Activated B cell treated with CpG ODN at 0.5 μM for 24 hours (primary cell): ENCODE results near the gene ACADVL. TPM values are rescaled to one million over a fixed set of nuclear protein-coding genes. Genes with fewer than 3 reads are reported as not detected.

Source experiments
- ATAC-seq: fragments of 200-7000 bp; cut with Tn5 transposase; one replicate; pipeline ENCODE4 v1.10.0; 2021; ENCODE audit warnings: low read depth, mild to moderate bottlenecking, moderate library complexity
- CTCF ChIA-PET: fragments of 350-600 bp; sonication (Branson Sonifier 250); formaldehyde crosslinking; loops from one replicate; lab custom pipeline; 2021; ENCODE audit warnings: antibody characterized with exemption; lab: Charles Lee
- POLR2A ChIA-PET: fragments of 350-600 bp; sonication (Branson Sonifier 250); formaldehyde crosslinking; loops from one replicate; lab custom pipeline; 2021; ENCODE audit warnings: antibody characterized with exemption; lab: Charles Lee
- DNase-seq: peaks from one replicate; pipeline ENCODE4 v3.0.0; 2022
- H3K27ac Mint-ChIP-seq: one replicate; pipeline ENCODE4 v1.8.0; 2020; ENCODE audit warnings: mixed read lengths
- H3K27me3 Mint-ChIP-seq: one replicate; pipeline ENCODE4 v1.8.0; 2021; ENCODE audit warnings: mixed read lengths
- H3K36me3 Mint-ChIP-seq: one replicate; pipeline ENCODE4 v1.8.0; 2021; ENCODE audit warnings: low read depth, mixed read lengths
- H3K4me1 Mint-ChIP-seq: one replicate; pipeline ENCODE4 v1.8.0; 2021; ENCODE audit warnings: mixed read lengths
- H3K4me3 Mint-ChIP-seq: one replicate; pipeline ENCODE4 v1.8.0; 2020; ENCODE audit warnings: mild to moderate bottlenecking, mixed read lengths
- H3K9me3 Mint-ChIP-seq: one replicate; pipeline ENCODE4 v1.8.0; 2020; ENCODE audit warnings: mixed read lengths
- intact Hi-C: fragments of 100-400 bp; cut with micrococcal nuclease; formaldehyde crosslinking; loops from one replicate; pipeline ENCODE4 v1.15.1; 2024
- total RNA-seq: library from RNA; stranded (reverse); gene quantifications from 2 replicates; pipeline ENCODE4 v1.2.3, GENCODE V29; 2022
- TF ChIP-seq, protein P1 (sequence below): fragments of 200-600 bp; IDR thresholded peaks from one replicate; pipeline ENCODE4 v1.8.0; 2022; ENCODE audit warnings: antibody characterized with exemption, mild to moderate bottlenecking

Gene ACADVL
- total RNA-seq, 1 donor from 2014 or later: 469 TPM

DNA sequence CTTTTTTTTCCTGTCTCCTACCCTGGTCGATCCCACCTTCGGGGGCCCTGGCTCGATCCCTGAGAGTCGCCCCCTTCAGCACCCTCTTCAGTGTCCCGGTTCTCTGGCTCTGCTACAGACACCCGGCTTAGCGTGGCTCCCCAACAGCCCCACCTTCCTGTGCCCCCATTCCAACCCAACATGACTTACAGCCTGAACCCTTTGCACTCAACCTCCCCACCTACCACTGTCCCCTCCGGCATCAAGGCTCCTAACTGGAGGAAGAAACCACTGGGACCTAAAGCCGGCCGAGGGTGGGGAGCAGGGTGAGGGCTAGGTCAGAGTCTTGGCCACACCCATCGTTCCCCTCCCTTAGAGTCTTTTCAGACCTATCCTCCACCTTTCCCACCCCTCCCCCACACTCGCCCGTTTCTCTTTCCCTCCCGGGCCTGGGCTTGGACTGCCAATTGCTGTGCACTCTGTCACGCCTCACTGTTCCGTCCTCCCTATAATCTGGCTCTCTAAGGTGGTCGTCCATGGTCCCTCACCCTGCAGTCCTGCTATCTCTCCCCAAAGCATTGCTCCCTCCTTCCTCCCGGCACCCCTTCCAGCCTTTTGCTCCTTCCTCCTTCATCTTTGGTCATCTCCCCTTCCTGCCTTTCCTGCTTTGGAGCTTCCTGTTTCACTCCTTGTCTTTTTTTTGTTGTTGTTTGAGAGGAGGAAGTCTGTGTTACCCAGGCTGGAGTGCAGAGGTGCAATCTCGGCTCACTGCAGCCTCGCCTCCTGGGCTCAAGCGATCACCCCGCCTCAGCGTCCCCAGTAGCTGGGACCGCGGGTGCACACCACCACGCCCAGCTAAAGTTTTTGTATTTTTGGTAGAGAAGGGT is 43.4 kb downstream of the ACADVL start:
- no peaks in the 10 kb centered on the region for H3K9me3 Mint-ChIP-seq
- TF ChIP-seq, protein P1, sequence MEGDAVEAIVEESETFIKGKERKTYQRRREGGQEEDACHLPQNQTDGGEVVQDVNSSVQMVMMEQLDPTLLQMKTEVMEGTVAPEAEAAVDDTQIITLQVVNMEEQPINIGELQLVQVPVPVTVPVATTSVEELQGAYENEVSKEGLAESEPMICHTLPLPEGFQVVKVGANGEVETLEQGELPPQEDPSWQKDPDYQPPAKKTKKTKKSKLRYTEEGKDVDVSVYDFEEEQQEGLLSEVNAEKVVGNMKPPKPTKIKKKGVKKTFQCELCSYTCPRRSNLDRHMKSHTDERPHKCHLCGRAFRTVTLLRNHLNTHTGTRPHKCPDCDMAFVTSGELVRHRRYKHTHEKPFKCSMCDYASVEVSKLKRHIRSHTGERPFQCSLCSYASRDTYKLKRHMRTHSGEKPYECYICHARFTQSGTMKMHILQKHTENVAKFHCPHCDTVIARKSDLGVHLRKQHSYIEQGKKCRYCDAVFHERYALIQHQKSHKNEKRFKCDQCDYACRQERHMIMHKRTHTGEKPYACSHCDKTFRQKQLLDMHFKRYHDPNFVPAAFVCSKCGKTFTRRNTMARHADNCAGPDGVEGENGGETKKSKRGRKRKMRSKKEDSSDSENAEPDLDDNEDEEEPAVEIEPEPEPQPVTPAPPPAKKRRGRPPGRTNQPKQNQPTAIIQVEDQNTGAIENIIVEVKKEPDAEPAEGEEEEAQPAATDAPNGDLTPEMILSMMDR: no peak
- ATAC-seq (peak; percentile 19), DNase-seq (no peak)
- peaks cover 29% of the 10 kb centered on the region for H3K4me1 Mint-ChIP-seq
- intact Hi-C loops: loop anchor here (5.0 kb wide), 1 partner anchor 34 kb away; no protein-coding TSS in a partner anchor
- ChIA-PET POLR2A (interaction anchor here (0.5 to 1.1 kb wide), 2 partner anchors 26 to 31 kb away, joined by 5 read pairs; no protein-coding TSS in a partner anchor), CTCF (interaction anchor here (1.0 kb wide), 2 partner anchors 33 to 42 kb away, joined by 3 read pairs; no protein-coding TSS in a partner anchor)
- H3K36me3 Mint-ChIP-seq: peaks cover 13% of the 10 kb centered on the region
- H3K27me3 Mint-ChIP-seq: peaks cover 15% of the 10 kb centered on the region
- H3K27ac Mint-ChIP-seq: peak overlapping the region; percentile 30
- peak overlapping the region; percentile 77 for H3K4me3 Mint-ChIP-seq

GRCh38 chr17:7263801-7264078 is 44.0 kb downstream of the ACADVL start:
- ATAC-seq (no peak), DNase-seq (no peak)
- TF ChIP-seq, protein P1: no peak
- H3K27me3 Mint-ChIP-seq: peaks cover 17% of the 10 kb centered on the region
- peaks cover 7% of the 10 kb centered on the region for H3K36me3 Mint-ChIP-seq
- intact Hi-C loops: loop anchor here (5.0 kb wide), 1 partner anchor 34 kb away; no protein-coding TSS in a partner anchor
- H3K9me3 Mint-ChIP-seq: no peaks in the 10 kb centered on the region
- ChIA-PET CTCF (interaction anchor here (1.0 kb wide), 1 partner anchor 32 kb away, joined by 3 read pairs; no protein-coding TSS in a partner anchor), POLR2A (interaction anchor here (0.5 to 1.1 kb wide), 2 partner anchors 26 to 32 kb away, joined by 5 read pairs; no protein-coding TSS in a partner anchor)
- peaks cover 29% of the 10 kb centered on the region for H3K4me1 Mint-ChIP-seq
- peak overlapping the region; percentile 77 for H3K4me3 Mint-ChIP-seq
- no peak overlapping the region for H3K27ac Mint-ChIP-seq

DNA sequence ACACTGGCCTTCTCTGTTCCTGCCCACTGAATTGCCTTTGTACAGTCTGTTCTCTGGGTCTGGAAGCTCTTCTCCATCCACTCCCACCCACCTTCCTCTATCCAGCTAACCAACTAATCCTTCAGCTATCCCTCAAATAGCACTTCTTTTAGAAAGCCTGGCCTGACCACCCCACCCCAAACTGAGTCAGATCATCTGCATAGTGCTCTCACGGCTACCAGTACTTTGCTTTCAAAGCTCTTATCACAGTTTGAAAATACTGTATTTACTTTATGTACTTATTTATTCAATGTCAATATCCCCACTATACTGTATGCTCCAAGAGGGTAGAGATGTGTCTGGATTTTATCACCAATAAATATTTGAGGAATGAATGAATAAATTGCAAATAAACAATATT is 47.0 kb downstream of the ACADVL start:
- TF ChIP-seq, protein P1: no peak
- intact Hi-C loops: no loop called here
- Mint-ChIP-seq H3K4me3 (no peak overlapping the region), H3K4me1 (peaks cover 19% of the 10 kb centered on the region), H3K27ac (no peak overlapping the region), H3K9me3 (no peaks in the 10 kb centered on the region), H3K27me3 (peaks cover 19% of the 10 kb centered on the region), H3K36me3 (no peaks in the 10 kb centered on the region)
- ATAC-seq: no peak
- CTCF ChIA-PET: interaction anchor here (1.1 kb wide), 1 partner anchor 13 kb away, joined by 3 read pairs; no protein-coding TSS in a partner anchor
- POLR2A ChIA-PET: interaction anchor here (0.6 to 1.5 kb wide), 2 partner anchors 30 to 134 kb away, joined by 3 to 5 read pairs; no protein-coding TSS in a partner anchor
- no peak for DNase-seq

Other genes with a start within 250 kb of the ACADVL start
- gene ALOX12, start 223.9 kb upstream of the ACADVL start, total RNA-seq: not detected in 2 replicates
- gene RNASEK, start 207.3 kb upstream of the ACADVL start, total RNA-seq: 130 and 140 TPM in 2 replicates
- 0.31 and 0.88 TPM in 2 replicates for gene BCL6B, start 196.9 kb upstream of the ACADVL start, total RNA-seq
- gene SLC16A13, start 183.9 kb upstream of the ACADVL start, total RNA-seq: 10.4 and 11.8 TPM in 2 replicates
- gene SLC16A11, start 175.8 kb upstream of the ACADVL start, total RNA-seq: 3.6 and 4.2 TPM in 2 replicates
- gene CLEC10A, start 139.7 kb upstream of the ACADVL start, total RNA-seq: not detected in 2 replicates
- not detected in 2 replicates for gene ASGR2, start 105.1 kb upstream of the ACADVL start, total RNA-seq
- gene ASGR1, start 40.6 kb upstream of the ACADVL start, total RNA-seq: not detected in 2 replicates
- 3.9 and 5.0 TPM in 2 replicates for gene DLG4, start 102 bp upstream of the ACADVL start, total RNA-seq
- gene DVL2, start 14.6 kb downstream of the ACADVL start, total RNA-seq: 56.1 and 64.6 TPM in 2 replicates
- 45.5 and 46.6 TPM in 2 replicates for gene PHF23, start 19.5 kb downstream of the ACADVL start, total RNA-seq
- 291 and 325 TPM in 2 replicates for gene GABARAP, start 22.5 kb downstream of the ACADVL start, total RNA-seq
- 165 and 168 TPM in 2 replicates for gene CTDNEP1, start 31.8 kb downstream of the ACADVL start, total RNA-seq
- 49.2 and 53.6 TPM in 2 replicates for gene ELP5, start 32.3 kb downstream of the ACADVL start, total RNA-seq
- 1.1 and 1.8 TPM in 2 replicates for gene CLDN7, start 42.5 kb downstream of the ACADVL start, total RNA-seq
- not detected in 2 replicates for gene SLC2A4, start 61.8 kb downstream of the ACADVL start, total RNA-seq
- gene YBX2, start 74.7 kb downstream of the ACADVL start, total RNA-seq: 0.16 TPM in 1 of 2 replicates, not detected in the other
- 656 and 664 TPM in 2 replicates for gene EIF5A, start 87.7 kb downstream of the ACADVL start, total RNA-seq
- 105 and 115 TPM in 2 replicates for gene GPS2, start 95.4 kb downstream of the ACADVL start, total RNA-seq
- 52.8 and 60.1 TPM in 2 replicates for gene NEURL4, start 109.4 kb downstream of the ACADVL start, total RNA-seq
- 298 and 328 TPM in 2 replicates for gene ACAP1, start 116.6 kb downstream of the ACADVL start, total RNA-seq
- gene KCTD11, start 132.2 kb downstream of the ACADVL start, total RNA-seq: 7.2 and 7.8 TPM in 2 replicates
- gene TMEM95, start 135.2 kb downstream of the ACADVL start, total RNA-seq: not detected in 2 replicates
- 3.5 and 5.8 TPM in 2 replicates for gene TNK1, start 161.2 kb downstream of the ACADVL start, total RNA-seq
- 31.7 and 35.2 TPM in 2 replicates for gene PLSCR3, start 174.6 kb downstream of the ACADVL start, total RNA-seq
- 98.2 and 117 TPM in 2 replicates for gene TMEM256, start 184.2 kb downstream of the ACADVL start, total RNA-seq
- gene NLGN2, start 187.9 kb downstream of the ACADVL start, total RNA-seq: 0.66 and 1.1 TPM in 2 replicates
- not detected in 2 replicates for gene SPEM1, start 200.4 kb downstream of the ACADVL start, total RNA-seq
- not detected in 2 replicates for gene SPEM2, start 205.7 kb downstream of the ACADVL start, total RNA-seq
- gene SPEM3, start 208.9 kb downstream of the ACADVL start, total RNA-seq: not detected in 2 replicates
- gene TMEM102, start 215.5 kb downstream of the ACADVL start, total RNA-seq: 13.4 and 14.8 TPM in 2 replicates
- 1.3 and 2.8 TPM in 2 replicates for gene FGF11, start 219.6 kb downstream of the ACADVL start, total RNA-seq
- 5.9 and 6.0 TPM in 2 replicates for gene CHRNB1, start 225.1 kb downstream of the ACADVL start, total RNA-seq